B cell (primary cell): Measurements from ENCODE around the gene MTUS2. TPM values are rescaled to one million over a fixed set of nuclear protein-coding genes. Genes with fewer than 3 reads are reported as not detected.

ENCODE experiments used
- ATAC-seq: fragments of 200-7000 bp; cut with Tn5 transposase; one replicate; pipeline ENCODE4 v1.10.0; 2021; ENCODE audit warnings: low read depth, mild to moderate bottlenecking, moderate number of reproducible peaks, moderate library complexity
- CTCF ChIA-PET: fragments of 350-600 bp; sonication (Branson Sonifier 250); formaldehyde crosslinking; loops from one replicate; lab custom pipeline; 2021; ENCODE audit warnings: antibody characterized with exemption, inconsistent platforms; lab: Charles Lee
- POLR2A ChIA-PET: fragments of 350-600 bp; sonication (Branson Sonifier 250); formaldehyde crosslinking; loops from one replicate; lab custom pipeline; 2021; ENCODE audit warnings: antibody characterized with exemption; lab: Charles Lee
- DNase-seq: peaks from one replicate; pipeline ENCODE4 v3.0.0; 2013
- H2AFZ ChIP-seq: 2 replicates; pipeline ENCODE4 v1.6.1; 2012; ENCODE audit warnings: mild to moderate bottlenecking, low read depth, low read length; ENCODE audit not compliant: insufficient read depth, poor library complexity, severe bottlenecking
- H3K27ac ChIP-seq, 2 donors: 1 replicate in 1 of 2; 2 replicates in 1 of 2; pipeline ENCODE4 v1.5.1; 2012 to 2013; ENCODE audit warnings: low read length in 2 of 2, mild to moderate bottlenecking in 2 of 2, moderate library complexity in 1 of 2
- H3K27me3 ChIP-seq, 4 experiments: fragments of 200-600 bp in 1 of 4; sonication (generic) in 1 of 4; replicated peaks in 1 of 4; 1 replicate in 2 of 4; 2 replicates in 2 of 4; pipeline versions ENCODE4 v1.6.1 to v1.7.0; 2013 to 2016; ENCODE audit warnings: low read length in 3 of 4, mild to moderate bottlenecking in 2 of 4, mixed read lengths in 1 of 4, moderate library complexity in 1 of 4; ENCODE audit not compliant: insufficient read depth in 4 of 4, control insufficient read depth in 3 of 4; ENCODE audit errors: control extremely low read depth in 1 of 4
- H3K36me3 ChIP-seq, 2 experiments: replicated peaks in 1 of 2; 1 replicate in 1 of 2; 2 replicates in 1 of 2; pipeline versions ENCODE4 v1.6.1 to v1.7.1; 2013; ENCODE audit warnings: low read length in 1 of 2; ENCODE audit not compliant: insufficient read depth in 2 of 2, control insufficient read depth in 1 of 2; ENCODE audit errors: control extremely low read depth in 1 of 2, extremely low read depth in 1 of 2
- H3K4me1 ChIP-seq, 2 donors: fragments of 200-600 bp in 1 of 2; sonication (generic) in 1 of 2; 1 replicate in 1 of 2; 2 replicates in 1 of 2; pipeline versions ENCODE4 v1.5.1 to v1.6.1; 2013 to 2017; ENCODE audit warnings: low read length in 2 of 2; ENCODE audit not compliant: control insufficient read depth in 2 of 2, insufficient read depth in 2 of 2
- H3K4me2 ChIP-seq: replicated peaks from 2 replicates; pipeline ENCODE3; 2012; ENCODE audit warnings: mild to moderate bottlenecking, low read depth, low read length; ENCODE audit not compliant: poor library complexity, severe bottlenecking
- H3K4me3 ChIP-seq, 5 experiments: fragments of 200-600 bp in 1 of 5; sonication (generic) in 1 of 5; 1 replicate in 3 of 5; 2 replicates in 2 of 5; pipeline versions ENCODE4 v1.5.1 to v1.7.0; 2011 to 2016; ENCODE audit warnings: low read length in 4 of 5, mild to moderate bottlenecking in 4 of 5, low read depth in 2 of 5, control low read depth in 1 of 5, moderate library complexity in 1 of 5; ENCODE audit not compliant: insufficient read depth in 1 of 5; ENCODE audit errors: control extremely low read depth in 1 of 5, extremely low read depth in 1 of 5
- H3K79me2 ChIP-seq: fragments of 200-600 bp; sonication (generic); one replicate; pipeline ENCODE4 v1.6.0; 2016; ENCODE audit warnings: low read length; ENCODE audit not compliant: control insufficient read depth, insufficient read depth
- H3K9ac ChIP-seq: fragments of 200-600 bp; sonication (generic); 2 replicates; pipeline ENCODE4 v1.6.1; 2017; ENCODE audit warnings: mild to moderate bottlenecking, low read length, moderate library complexity
- H3K9me3 ChIP-seq, 3 donors: one replicate each; pipeline versions ENCODE4 v1.6.1 to v1.7.1; 2013; ENCODE audit warnings: low read length in 2 of 3; ENCODE audit not compliant: control insufficient read depth in 2 of 3, insufficient read depth in 1 of 3; ENCODE audit errors: control extremely low read depth in 1 of 3
- H4K20me1 ChIP-seq: 2 replicates; pipeline ENCODE4 v1.6.0; 2012; ENCODE audit warnings: mild to moderate bottlenecking, low read length; ENCODE audit not compliant: insufficient read depth, control insufficient read depth, poor library complexity, severe bottlenecking
- H3K27ac Mint-ChIP-seq: one replicate; pipeline ENCODE4 v1.8.0; 2021; ENCODE audit warnings: mixed read lengths
- H3K27me3 Mint-ChIP-seq: one replicate; pipeline ENCODE4 v1.8.0; 2021; ENCODE audit warnings: mixed read lengths
- H3K4me1 Mint-ChIP-seq: one replicate; pipeline ENCODE4 v1.8.0; 2021; ENCODE audit warnings: mixed read lengths
- H3K4me3 Mint-ChIP-seq: one replicate; pipeline ENCODE4 v1.8.0; 2021; ENCODE audit warnings: mixed read lengths
- H3K9me3 Mint-ChIP-seq: one replicate; pipeline ENCODE4 v1.8.0; 2022; ENCODE audit warnings: mixed read lengths; ENCODE audit not compliant: insufficient read depth
- CTCF ChIP-seq: fragments of 200-600 bp; IDR thresholded peaks from one replicate; pipeline ENCODE4 v1.8.0; 2022; ENCODE audit warnings: antibody characterized with exemption, mild to moderate bottlenecking
- EZH2 ChIP-seq: IDR thresholded peaks from 2 replicates; pipeline ENCODE4 v1.6.1; 2012; ENCODE audit warnings: borderline replicate concordance, low read depth, mild to moderate bottlenecking, moderate library complexity, low read length; ENCODE audit not compliant: insufficient read depth, poor library complexity, severe bottlenecking
- WGBS: methylation state at CpG from one replicate; pipeline ENCODE4 v1.1.5; 2013; ENCODE audit warnings: missing lambda C conversion rate; ENCODE audit not compliant: insufficient coverage; 5-methylcytosine and 5-hydroxymethylcytosine counted together
- intact Hi-C: fragments of 100-400 bp; cut with micrococcal nuclease; formaldehyde crosslinking; loops from one replicate; pipeline ENCODE4 v1.10.0; 2022
- polyA plus RNA-seq: library from polyadenylated mRNA; depleted of rRNA; stranded (reverse); fragments of >200 nt; gene quantifications from 2 replicates; pipeline ENCODE4 v1.2.3, GENCODE V29; 2012
- total RNA-seq, 2 donors: library from RNA; stranded (reverse); fragments of 120-200 nt in 1 of 2; gene quantifications; 1 replicate in 1 of 2; 2 replicates in 1 of 2; pipeline versions ENCODE4 v1.2.3 to v1.2.4, GENCODE V29; 2013 to 2022

MTUS2 gene
- total and polyA plus RNA-seq, 2 donors (not counting 1 experiment from before 2014, with no cell fraction given), result 0.12 TPM; not detected in 1

GRCh38 chr13:28794396-28794795, 25.7 kb upstream of the MTUS2 start:
- peaks cover 0 to 4% (median 0%) of the 10 kb centered on the region in 3 donors for H3K9me3 ChIP-seq
- CTCF ChIA-PET, result interaction anchor here (1.3 to 4.2 kb wide), 2 partner anchors 8 to 470 kb away, joined by 3 to 36 read pairs; no protein-coding TSS in a partner anchor
- ATAC-seq (no peak), DNase-seq (no peak)
- no peak overlapping the region for H2AFZ ChIP-seq
- H3K36me3 ChIP-seq, result no peaks in the 10 kb centered on the region
- Mint-ChIP-seq H3K9me3 (no peaks in the 10 kb centered on the region), H3K27me3 (peaks cover 48% of the 10 kb centered on the region), H3K4me3 (no peak overlapping the region), H3K4me1 (peaks cover 3% of the 10 kb centered on the region), H3K27ac (no peak overlapping the region)
- no peak overlapping the region for H3K4me2 ChIP-seq
- WGBS, result 83% methylated on average over 1 of the region's 6 CpGs
- H4K20me1 ChIP-seq, result no peaks in the 10 kb centered on the region
- H3K79me2 ChIP-seq, result no peaks in the 10 kb centered on the region
- intact Hi-C loops, result loop anchor here (10.0 kb wide), 2 partner anchors 730 to 1420 kb away; no protein-coding TSS in a partner anchor
- POLR2A ChIA-PET, result no interaction called here
- no peak overlapping the region for H3K4me3 ChIP-seq
- no peak for TF ChIP-seq EZH2
- TF ChIP-seq CTCF, result no peak
- no peak overlapping the region for H3K9ac ChIP-seq
- H3K27me3 ChIP-seq, result peaks cover 0 to 12% (median 3%) of the 10 kb centered on the region in 4 experiments
- H3K27ac ChIP-seq, result no peak overlapping the region
- H3K4me1 ChIP-seq, result peaks cover 0 to 5% of the 10 kb centered on the region in 2 donors

DNA sequence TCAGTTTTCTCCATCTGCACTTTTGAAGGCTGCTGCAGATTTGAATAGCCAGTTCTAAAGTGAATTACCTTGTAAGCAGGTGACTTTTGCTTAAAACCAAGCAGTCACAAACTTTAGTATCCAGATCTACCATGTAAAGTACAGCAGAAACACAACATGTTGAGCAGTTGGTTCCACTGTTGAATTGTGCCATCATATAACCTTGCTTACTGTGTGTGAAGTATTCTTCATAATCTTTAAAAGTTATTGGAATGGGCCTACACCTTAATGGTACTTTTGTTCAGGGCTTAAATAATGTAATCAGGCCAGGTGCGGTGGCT, 23.2 kb upstream of the MTUS2 start:
- Histone ChIP-seq H3K79me2 (no peaks in the 10 kb centered on the region), H3K27ac (no peak overlapping the region), H3K36me3 (no peaks in the 10 kb centered on the region), H3K4me2 (peak overlapping the region; percentile 67), H3K4me3 (no peak overlapping the region), H4K20me1 (no peaks in the 10 kb centered on the region), H3K9ac (no peak overlapping the region), H3K27me3 (peaks cover 0 to 12% (median 3%) of the 10 kb centered on the region in 4 experiments), H2AFZ (no peak overlapping the region), H3K9me3 (peaks cover 0 to 4% (median 0%) of the 10 kb centered on the region in 3 donors), H3K4me1 (peaks cover 0 to 5% of the 10 kb centered on the region in 2 donors)
- intact Hi-C loops, result loop anchor here (10.0 kb wide), 2 partner anchors 732 to 1422 kb away; no protein-coding TSS in a partner anchor
- Mint-ChIP-seq H3K4me1 (peaks cover 3% of the 10 kb centered on the region), H3K4me3 (no peak overlapping the region), H3K27me3 (peaks cover 30% of the 10 kb centered on the region), H3K27ac (no peak overlapping the region), H3K9me3 (no peaks in the 10 kb centered on the region)
- CTCF ChIA-PET, result interaction anchor here (0.6 to 4.4 kb wide), 18 partner anchors 10 to 1435 kb away, joined by 3 to 62 read pairs (median 4); no protein-coding TSS in a partner anchor
- no CpG with 5 or more reads among the region's 1 CpG for WGBS
- no peak for DNase-seq
- ATAC-seq, result no peak
- POLR2A ChIA-PET, result no interaction called here
- TF ChIP-seq CTCF, result peak; percentile 31
- no peak for TF ChIP-seq EZH2
